HG03354 (cell line): ENCODE data around the gene KIF18A.

ENCODE experiments used
- ATAC-seq: cut with Tn5 transposase; IDR thresholded peaks from one replicate; pipeline ENCODE4 v1.9.1; 2021; ENCODE audit warnings: mild to moderate bottlenecking; ENCODE audit not compliant: unreplicated experiment, poor library complexity, severe bottlenecking

KIF18A gene

GRCh38 chr11:27972522-27973170 is 135.3 kb downstream of the KIF18A start:
- ATAC-seq, result no peak

- ATAC-seq, result no peak
These were observed 136.8 kb downstream of the KIF18A start for GRCh38 chr11:27971171-27971570.
